ENCODE results near the gene AFG1L.

DNA sequence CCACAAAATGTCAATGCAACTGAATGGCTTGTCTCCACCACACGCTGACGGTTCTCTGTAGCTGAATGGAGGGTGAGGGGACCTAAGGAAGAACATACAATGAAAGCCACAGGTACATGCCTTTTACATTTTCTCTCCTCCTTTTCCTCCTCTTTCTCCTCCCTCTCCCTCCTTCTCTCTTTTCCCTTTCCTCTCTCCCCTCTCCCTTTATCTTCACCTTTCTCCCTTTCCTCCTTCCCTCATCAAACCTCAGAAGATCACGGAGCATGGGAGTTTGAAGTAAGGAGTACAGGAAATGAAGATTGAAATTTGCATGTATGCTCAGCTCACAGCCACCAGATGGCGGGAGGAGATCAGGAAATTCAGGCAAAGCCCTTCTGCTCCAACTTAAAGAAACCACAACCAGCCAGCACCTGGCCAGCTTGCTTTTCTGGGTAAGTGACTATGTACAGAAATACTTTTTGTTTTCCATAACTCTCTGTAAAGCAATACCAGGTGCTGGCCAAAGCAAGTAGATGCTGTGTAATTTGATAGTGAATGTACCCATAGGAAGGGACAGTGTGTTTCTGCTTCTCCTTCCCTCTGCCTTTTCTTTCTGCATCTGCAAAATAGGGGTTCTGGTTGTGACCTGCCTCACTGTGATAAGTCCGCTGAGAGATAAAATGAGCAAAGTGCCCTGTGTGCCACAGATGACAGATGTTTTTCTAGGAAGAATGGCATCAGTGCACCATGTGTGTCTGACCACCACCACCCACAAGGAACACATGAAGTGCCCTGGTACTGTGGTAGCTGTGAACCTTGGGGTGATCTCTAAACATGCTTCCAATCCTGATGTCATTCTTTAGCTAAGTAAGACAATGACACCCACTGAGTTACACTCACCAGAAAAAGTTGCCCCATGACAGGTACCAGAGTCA, 247.2 kb downstream of the AFG1L start:
- TF ChIP-seq, protein P1, sequence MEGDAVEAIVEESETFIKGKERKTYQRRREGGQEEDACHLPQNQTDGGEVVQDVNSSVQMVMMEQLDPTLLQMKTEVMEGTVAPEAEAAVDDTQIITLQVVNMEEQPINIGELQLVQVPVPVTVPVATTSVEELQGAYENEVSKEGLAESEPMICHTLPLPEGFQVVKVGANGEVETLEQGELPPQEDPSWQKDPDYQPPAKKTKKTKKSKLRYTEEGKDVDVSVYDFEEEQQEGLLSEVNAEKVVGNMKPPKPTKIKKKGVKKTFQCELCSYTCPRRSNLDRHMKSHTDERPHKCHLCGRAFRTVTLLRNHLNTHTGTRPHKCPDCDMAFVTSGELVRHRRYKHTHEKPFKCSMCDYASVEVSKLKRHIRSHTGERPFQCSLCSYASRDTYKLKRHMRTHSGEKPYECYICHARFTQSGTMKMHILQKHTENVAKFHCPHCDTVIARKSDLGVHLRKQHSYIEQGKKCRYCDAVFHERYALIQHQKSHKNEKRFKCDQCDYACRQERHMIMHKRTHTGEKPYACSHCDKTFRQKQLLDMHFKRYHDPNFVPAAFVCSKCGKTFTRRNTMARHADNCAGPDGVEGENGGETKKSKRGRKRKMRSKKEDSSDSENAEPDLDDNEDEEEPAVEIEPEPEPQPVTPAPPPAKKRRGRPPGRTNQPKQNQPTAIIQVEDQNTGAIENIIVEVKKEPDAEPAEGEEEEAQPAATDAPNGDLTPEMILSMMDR (IDR thresholded peaks at IDR 0.05), result peak; percentile 73 to 97 (median 91)
- TF ChIP-seq POLR2A (IDR thresholded peaks at IDR 0.05), result no peak

Measured in adrenal gland (tissue), 5 donors.